ENCODE data around the gene FABP2.

FABP2 gene

GRCh38 chr4:119328695-119329094 lies 6.8 kb upstream of the FABP2 start:
- Histone ChIP-seq H2AFZ (ENCODE audit: low read length) (no peak overlapping the region), H3K4me2 (ENCODE audit: low read depth, low read length, poor library complexity, severe bottlenecking) (no peak overlapping the region), H3K27me3 (ENCODE audit: insufficient read depth, low read length, poor library complexity, severe bottlenecking) (no peaks in the 10 kb centered on the region), H3K9me3 (ENCODE audit: insufficient read depth, low read depth, low read length) (no peaks in the 10 kb centered on the region), H3K36me3 (ENCODE audit: insufficient read depth, low read length) (no peaks in the 10 kb centered on the region), H3K79me2 (ENCODE audit: insufficient read depth, low read length) (no peaks in the 10 kb centered on the region), H3F3A (ENCODE audit: low read depth) (no peaks in the 10 kb centered on the region), H3K9me2 (replicated peaks; ENCODE audit: low read depth, low read length) (no peaks in the 10 kb centered on the region), H4K20me1 (ENCODE audit: insufficient read depth, low read length, poor library complexity, severe bottlenecking) (no peaks in the 10 kb centered on the region), H3K9ac (ENCODE audit: low read depth, low read length, poor library complexity, severe bottlenecking) (no peak overlapping the region), H3K4me3 (ENCODE audit: low read length, poor library complexity, severe bottlenecking) (no peak overlapping the region), H3K4me1 (ENCODE audit: insufficient read depth, low read length, poor library complexity, severe bottlenecking) (no peaks in the 10 kb centered on the region)
- TF ChIP-seq EZH2phosphoT487 (IDR thresholded peaks at IDR 0.05; ENCODE audit: borderline replicate concordance) (no peak), CTCF (conservative IDR thresholded peaks at IDR 0.05; ENCODE audit: low read length) (no peak)

- H3K9ac ChIP-seq (ENCODE audit: low read depth, low read length, poor library complexity, severe bottlenecking): no peak overlapping the region
- H3K4me1 ChIP-seq (ENCODE audit: insufficient read depth, low read length, poor library complexity, severe bottlenecking): no peaks in the 10 kb centered on the region
- no peaks in the 10 kb centered on the region for H3K9me2 ChIP-seq (replicated peaks; ENCODE audit: low read depth, low read length)
- no peaks in the 10 kb centered on the region for H3K36me3 ChIP-seq (ENCODE audit: insufficient read depth, low read length)
- H4K20me1 ChIP-seq (ENCODE audit: insufficient read depth, low read length, poor library complexity, severe bottlenecking): no peaks in the 10 kb centered on the region
- no peak overlapping the region for H3K4me3 ChIP-seq (ENCODE audit: low read length, poor library complexity, severe bottlenecking)
- H3F3A ChIP-seq (ENCODE audit: low read depth): no peaks in the 10 kb centered on the region
- no peak overlapping the region for H3K4me2 ChIP-seq (ENCODE audit: low read depth, low read length, poor library complexity, severe bottlenecking)
- H3K9me3 ChIP-seq (ENCODE audit: insufficient read depth, low read depth, low read length): no peaks in the 10 kb centered on the region
- no peak overlapping the region for H2AFZ ChIP-seq (ENCODE audit: low read length)
- no peaks in the 10 kb centered on the region for H3K27me3 ChIP-seq (ENCODE audit: insufficient read depth, low read length, poor library complexity, severe bottlenecking)
- no peaks in the 10 kb centered on the region for H3K79me2 ChIP-seq (ENCODE audit: insufficient read depth, low read length)
- TF ChIP-seq EZH2phosphoT487 (IDR thresholded peaks at IDR 0.05; ENCODE audit: borderline replicate concordance) (no peak), CTCF (conservative IDR thresholded peaks at IDR 0.05; ENCODE audit: low read length) (no peak)
These were observed 3.9 kb downstream of the FABP2 start for GRCh38 chr4:119317990-119318389.

- H3K27me3 ChIP-seq (ENCODE audit: insufficient read depth, low read length, poor library complexity, severe bottlenecking): no peaks in the 10 kb centered on the region
- H3K79me2 ChIP-seq (ENCODE audit: insufficient read depth, low read length): no peaks in the 10 kb centered on the region
- H3K4me1 ChIP-seq (ENCODE audit: insufficient read depth, low read length, poor library complexity, severe bottlenecking): no peaks in the 10 kb centered on the region
- no peaks in the 10 kb centered on the region for H4K20me1 ChIP-seq (ENCODE audit: insufficient read depth, low read length, poor library complexity, severe bottlenecking)
- no peak overlapping the region for H3K9ac ChIP-seq (ENCODE audit: low read depth, low read length, poor library complexity, severe bottlenecking)
- H3K36me3 ChIP-seq (ENCODE audit: insufficient read depth, low read length): no peaks in the 10 kb centered on the region
- H3K9me3 ChIP-seq (ENCODE audit: insufficient read depth, low read depth, low read length): no peaks in the 10 kb centered on the region
- H2AFZ ChIP-seq (ENCODE audit: low read length): no peak overlapping the region
- no peak overlapping the region for H3K4me2 ChIP-seq (ENCODE audit: low read depth, low read length, poor library complexity, severe bottlenecking)
- no peaks in the 10 kb centered on the region for H3F3A ChIP-seq (ENCODE audit: low read depth)
- no peaks in the 10 kb centered on the region for H3K9me2 ChIP-seq (replicated peaks; ENCODE audit: low read depth, low read length)
- H3K4me3 ChIP-seq (ENCODE audit: low read length, poor library complexity, severe bottlenecking): no peak overlapping the region
- TF ChIP-seq CTCF (conservative IDR thresholded peaks at IDR 0.05; ENCODE audit: low read length) (no peak), EZH2phosphoT487 (IDR thresholded peaks at IDR 0.05; ENCODE audit: borderline replicate concordance) (no peak)
These were observed 6.9 kb downstream of the FABP2 start for GRCh38 chr4:119315036-119315435.
